T-cell (primary cell): ENCODE results near the gene SLC45A1. TPM values are rescaled to one million over a fixed set of nuclear protein-coding genes. Genes with fewer than 3 reads are reported as not detected.

Source experiments
- ATAC-seq, 4 experiments: fragments of 200-7000 bp in 3 of 4; fragments of 150-1000 bp in 1 of 4; cut with Tn5 transposase; replicated peaks in 1 of 4; 1 replicate in 3 of 4; 2 replicates in 1 of 4; pipeline ENCODE4 v1.10.0; 2021; ENCODE audit warnings: moderate library complexity in 3 of 4, mild to moderate bottlenecking in 2 of 4, moderate number of reproducible peaks in 1 of 4
- CTCF ChIA-PET, 2 donors: fragments of 300-600 bp; sonication (Branson Sonifier 250); formaldehyde crosslinking; loops; one replicate each; lab custom pipeline; 2022; ENCODE audit warnings: antibody characterized with exemption in 2 of 2; lab: Charles Lee
- POLR2A ChIA-PET, 2 donors: fragments of 300-600 bp; sonication (Branson Sonifier 250); formaldehyde crosslinking; loops; one replicate each; lab custom pipeline; 2022; ENCODE audit warnings: antibody characterized with exemption in 2 of 2; lab: Charles Lee
- DNase-seq, 35 experiments: peaks; one replicate each; pipeline versions ENCODE4 v3.0.0 to v3.0.0-alpha.2; 2013 to 2023
- H3K27ac ChIP-seq: one replicate; pipeline ENCODE4 v1.5.1; 2013; ENCODE audit warnings: low read length
- H3K27me3 ChIP-seq, 2 experiments: replicated peaks in 1 of 2; 1 replicate in 1 of 2; 2 replicates in 1 of 2; pipeline versions ENCODE4 v1.6.1 to v1.7.0; 2013; ENCODE audit warnings: low read length in 1 of 2, mixed read lengths in 1 of 2; ENCODE audit not compliant: control insufficient read depth in 2 of 2, insufficient read depth in 2 of 2; ENCODE audit errors: extremely low read depth in 1 of 2
- H3K36me3 ChIP-seq, 2 donors: 1 replicate in 1 of 2; 2 replicates in 1 of 2; pipeline versions ENCODE4 v1.6.1 to v1.7.0; 2013; ENCODE audit warnings: low read length in 1 of 2; ENCODE audit not compliant: control insufficient read depth in 2 of 2, insufficient read depth in 1 of 2; ENCODE audit errors: extremely low read depth in 1 of 2
- H3K4me1 ChIP-seq, 2 experiments: 1 replicate in 1 of 2; 2 replicates in 1 of 2; pipeline versions ENCODE4 v1.6.1 to v1.7.0; 2013; ENCODE audit warnings: low read length in 2 of 2, mixed read lengths in 1 of 2; ENCODE audit not compliant: insufficient read depth in 2 of 2, control insufficient read depth in 1 of 2; ENCODE audit errors: extremely low read depth in 1 of 2
- H3K4me3 ChIP-seq, 2 donors: 1 replicate in 1 of 2; 2 replicates in 1 of 2; pipeline versions ENCODE4 v1.5.1 to v1.7.0; 2013; ENCODE audit warnings: mild to moderate bottlenecking in 2 of 2, low read length in 1 of 2, moderate library complexity in 1 of 2; ENCODE audit not compliant: control insufficient read depth in 1 of 2; ENCODE audit errors: extremely low read depth in 1 of 2
- H3K9me3 ChIP-seq: 2 replicates; pipeline ENCODE4 v1.7.0; 2013
- H3K27ac Mint-ChIP-seq, 2 donors: one replicate each; pipeline ENCODE4 v1.8.0; 2020 to 2021; ENCODE audit warnings: mild to moderate bottlenecking in 2 of 2, mixed read lengths in 2 of 2
- H3K27me3 Mint-ChIP-seq, 2 donors: one replicate each; pipeline ENCODE4 v1.8.0; 2021 to 2022; ENCODE audit warnings: mixed read lengths in 2 of 2
- H3K36me3 Mint-ChIP-seq: one replicate; pipeline ENCODE4 v1.8.0; 2021; ENCODE audit warnings: mixed read lengths
- H3K4me1 Mint-ChIP-seq, 3 donors: one replicate each; pipeline ENCODE4 v1.8.0; 2020 to 2022; ENCODE audit warnings: mixed read lengths in 3 of 3, mild to moderate bottlenecking in 1 of 3
- H3K4me3 Mint-ChIP-seq, 3 donors: one replicate each; pipeline ENCODE4 v1.8.0; 2020 to 2022; ENCODE audit warnings: mild to moderate bottlenecking in 3 of 3, mixed read lengths in 3 of 3, moderate library complexity in 3 of 3
- H3K9me3 Mint-ChIP-seq, 3 donors: one replicate each; pipeline ENCODE4 v1.8.0; 2020 to 2022; ENCODE audit warnings: mixed read lengths in 3 of 3
- WGBS: methylation state at CpG from one replicate; pipeline ENCODE4 v1.1.5; 2013; ENCODE audit warnings: missing lambda C conversion rate; ENCODE audit not compliant: insufficient coverage; 5-methylcytosine and 5-hydroxymethylcytosine counted together
- total RNA-seq, 35 experiments: library from RNA in 6 of 35; stranded (reverse) in 6 of 35; fragments of 120-200 nt in 1 of 35; gene quantifications; one replicate each; pipeline versions ENCODE4 v1.2.1 to v1.2.4 and lab custom pipeline; 2013 to 2026

The SLC45A1 gene
- total RNA-seq, 5 donors from 2014 or later (not counting 1 experiment from before 2014, with no cell fraction given): 0.58 to 1.4 (median 1.2) TPM

GRCh38 chr1:8330271-8331125, 12.6 kb downstream of the SLC45A1 start:
- Histone ChIP-seq H3K4me1 (no peaks in the 10 kb centered on the region), H3K27me3 (no peaks in the 10 kb centered on the region), H3K4me3 (no peak overlapping the region), H3K9me3 (no peaks in the 10 kb centered on the region), H3K27ac (no peak overlapping the region), H3K36me3 (no peaks in the 10 kb centered on the region)
- Mint-ChIP-seq H3K4me1 (no peaks in the 10 kb centered on the region), H3K27me3 (no peaks in the 10 kb centered on the region), H3K9me3 (no peaks in the 10 kb centered on the region), H3K27ac (no peak overlapping the region), H3K36me3 (peaks cover 5% of the 10 kb centered on the region), H3K4me3 (no peak overlapping the region)
- ChIA-PET POLR2A (no interaction called here), CTCF (no interaction called here)
- no peak for ATAC-seq
- no peak for DNase-seq
- WGBS: 94% methylated on average over 43 of the region's 47 CpGs

GRCh38 chr1:8332806-8333205, 14.9 kb downstream of the SLC45A1 start:
- Histone ChIP-seq H3K27me3 (no peaks in the 10 kb centered on the region), H3K36me3 (no peaks in the 10 kb centered on the region), H3K4me3 (no peak overlapping the region), H3K9me3 (no peaks in the 10 kb centered on the region), H3K27ac (no peak overlapping the region), H3K4me1 (no peaks in the 10 kb centered on the region)
- 90% methylated on average over 14 of the region's 16 CpGs for WGBS
- H3K4me3 Mint-ChIP-seq: no peak overlapping the region
- peaks cover 0 to 3% (median 2%) of the 10 kb centered on the region in 3 donors for H3K9me3 Mint-ChIP-seq
- ChIA-PET POLR2A (no interaction called here), CTCF (no interaction called here)
- ATAC-seq (no peak), DNase-seq (no peak)
- H3K27ac Mint-ChIP-seq: no peak overlapping the region
- no peaks in the 10 kb centered on the region for H3K4me1 Mint-ChIP-seq
- H3K36me3 Mint-ChIP-seq: peaks cover 7% of the 10 kb centered on the region
- no peaks in the 10 kb centered on the region for H3K27me3 Mint-ChIP-seq

GRCh38 chr1:8333246-8333987, 15.5 kb downstream of the SLC45A1 start:
- H3K4me3 Mint-ChIP-seq: no peak overlapping the region
- Histone ChIP-seq H3K27ac (no peak overlapping the region), H3K27me3 (no peaks in the 10 kb centered on the region), H3K36me3 (no peaks in the 10 kb centered on the region), H3K9me3 (no peaks in the 10 kb centered on the region), H3K4me3 (no peak overlapping the region), H3K4me1 (no peaks in the 10 kb centered on the region)
- WGBS: 97% methylated on average over 15 of the region's 16 CpGs
- H3K36me3 Mint-ChIP-seq: peaks cover 7% of the 10 kb centered on the region
- CTCF ChIA-PET: interaction anchor here in 1 of 2 donors (0.7 kb wide), 1 partner anchor 302 kb away, joined by 5 read pairs; no protein-coding TSS in a partner anchor
- no peaks in the 10 kb centered on the region for H3K27me3 Mint-ChIP-seq
- peaks cover 0 to 3% (median 2%) of the 10 kb centered on the region in 3 donors for H3K9me3 Mint-ChIP-seq
- DNase-seq: no peak
- no peak overlapping the region for H3K27ac Mint-ChIP-seq
- ATAC-seq: no peak
- no peaks in the 10 kb centered on the region for H3K4me1 Mint-ChIP-seq
- POLR2A ChIA-PET: no interaction called here

GRCh38 chr1:8334106-8334851, 16.4 kb downstream of the SLC45A1 start:
- DNase-seq: no peak
- CTCF ChIA-PET: interaction anchor here in 1 of 2 donors (0.7 kb wide), 1 partner anchor 302 kb away, joined by 5 read pairs; no protein-coding TSS in a partner anchor
- 88% methylated on average over 19 of the region's 24 CpGs for WGBS
- Mint-ChIP-seq H3K9me3 (peaks cover 0 to 3% (median 2%) of the 10 kb centered on the region in 3 donors), H3K4me3 (no peak overlapping the region), H3K36me3 (peaks cover 7% of the 10 kb centered on the region), H3K27me3 (no peaks in the 10 kb centered on the region), H3K27ac (no peak overlapping the region), H3K4me1 (no peaks in the 10 kb centered on the region)
- no peak for ATAC-seq
- H3K9me3 ChIP-seq: no peaks in the 10 kb centered on the region
- no peaks in the 10 kb centered on the region for H3K27me3 ChIP-seq
- POLR2A ChIA-PET: interaction anchor here in 1 of 2 donors (0.7 kb wide), 1 partner anchor 1964 kb away, joined by 3 read pairs; no protein-coding TSS in a partner anchor
- no peaks in the 10 kb centered on the region for H3K36me3 ChIP-seq
- H3K4me3 ChIP-seq: no peak overlapping the region
- no peak overlapping the region for H3K27ac ChIP-seq
- no peaks in the 10 kb centered on the region for H3K4me1 ChIP-seq

GRCh38 chr1:8335246-8335645, 17.3 kb downstream of the SLC45A1 start:
- POLR2A ChIA-PET: no interaction called here
- no peaks in the 10 kb centered on the region for H3K4me1 Mint-ChIP-seq
- H3K27ac Mint-ChIP-seq: no peak overlapping the region

More at GRCh38 chr1:8335246-8335645, 17.3 kb downstream of the SLC45A1 start:
- Histone ChIP-seq H3K27ac (no peak overlapping the region), H3K9me3 (no peaks in the 10 kb centered on the region), H3K4me1 (no peaks in the 10 kb centered on the region), H3K27me3 (no peaks in the 10 kb centered on the region), H3K4me3 (no peak overlapping the region), H3K36me3 (no peaks in the 10 kb centered on the region)
- Mint-ChIP-seq H3K9me3 (peaks cover 0 to 3% (median 2%) of the 10 kb centered on the region in 3 donors), H3K27me3 (no peaks in the 10 kb centered on the region), H3K4me3 (no peak overlapping the region), H3K36me3 (peaks cover 10% of the 10 kb centered on the region)
- WGBS: 93% methylated on average over 16 of the region's 27 CpGs
- CTCF ChIA-PET: no interaction called here
- DNase-seq (no peak), ATAC-seq (no peak)
